Motor neuron (in vitro differentiated cells): ENCODE data around the gene TMED10. TPM values are rescaled to one million over a fixed set of nuclear protein-coding genes. Genes with fewer than 3 reads are reported as not detected.
A peak's percentile ranks its signal among the peaks of the same experiment; 100 is the strongest.

ENCODE experiments used
- ATAC-seq, 8 experiments: fragments of 200-7000 bp; cut with Tn5 transposase; replicated peaks in 6 of 8; 2 replicates each; pipeline ENCODE4 v1.8.0; 2021; ENCODE audit warnings: mild to moderate bottlenecking in 8 of 8, moderate library complexity in 8 of 8
- H3K27ac ChIP-seq, 2 donors: fragments of 250-450 bp; sonication (Bioruptor Pico); 2 replicates each; pipeline ENCODE4 v1.9.0; 2021; ENCODE audit warnings: antibody characterized with exemption in 2 of 2, mild to moderate bottlenecking in 2 of 2, moderate library complexity in 1 of 2
- H3K4me1 ChIP-seq, 2 donors: fragments of 250-450 bp; sonication (Bioruptor Pico); replicated peaks in 1 of 2; 2 replicates each; pipeline ENCODE4 v1.6.1; 2021; ENCODE audit warnings: antibody characterized with exemption in 2 of 2, mild to moderate bottlenecking in 2 of 2, moderate library complexity in 1 of 2
- H3K4me3 ChIP-seq, 5 donors: fragments of 250-450 bp; sonication (Bioruptor Pico); 2 replicates each; pipeline ENCODE4 v1.9.0; 2021; ENCODE audit warnings: antibody characterized with exemption in 5 of 5, mild to moderate bottlenecking in 5 of 5, moderate library complexity in 4 of 5
- WGBS, 10 experiments: fragments of 450-650 bp; shearing (Covaris generic); methylation state at CpG; one replicate each; pipeline ENCODE4 v1.0.0; 2022; 5-methylcytosine and 5-hydroxymethylcytosine counted together
- in situ Hi-C, 9 experiments: fragments of 400-800 bp; cut with MboI; loops; one replicate each; pipeline ENCODE4 v1.15.0; 2021; ENCODE audit warnings: low sequenced_read_pairs in 9 of 9, low pct_unique_long_range_greater_than_20kb in 2 of 9; ENCODE audit not compliant: unreplicated experiment in 9 of 9
- total RNA-seq, 8 experiments: library from RNA; unstranded; fragments of 300-600 nt; gene quantifications; 2 replicates each; pipeline versions ENCODE4 v1.2.3 to v1.2.4, GENCODE V29; 2022

TMED10 gene
- total RNA-seq, 8 experiments from 2014 or later = 76.0 to 299 (median 119) TPM

DNA sequence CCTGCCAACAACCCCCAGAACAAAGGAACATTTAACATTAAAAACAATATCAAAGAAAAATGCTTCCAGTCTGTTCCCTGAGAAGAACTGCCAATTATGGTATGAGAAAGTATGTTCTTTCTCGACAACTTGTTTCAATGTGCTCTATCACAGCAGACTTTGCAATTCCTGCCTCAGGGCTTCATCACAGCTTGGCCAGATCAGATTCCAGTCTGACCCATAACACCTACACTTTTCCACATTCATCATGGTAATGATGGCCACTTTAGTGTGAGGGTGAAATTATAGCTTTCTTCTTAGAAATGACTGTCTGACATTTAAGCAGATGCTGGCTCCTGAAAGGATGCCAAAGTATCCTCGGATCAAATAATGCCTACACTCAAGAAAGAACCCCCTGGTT, 66.5 kb downstream of the TMED10 start:
- Histone ChIP-seq H3K4me3 (no peak overlapping the region), H3K27ac (no peak overlapping the region), H3K4me1 (no peaks in the 10 kb centered on the region)
- in situ Hi-C loops = loop anchor here in 1 of 9 experiments (25.0 kb wide), 1 partner anchor 223 kb away; the partner anchor contains the start of genes DLST and PROX2
- ATAC-seq = peak in 2 of 8 experiments; percentile 63 to 79
- WGBS, 10 experiments = 56 to 100% (median 90%) methylated on average over 1 to 2 of the region's 2 CpGs; no CpG with 5 or more reads in 2 of the 10 experiments

DNA sequence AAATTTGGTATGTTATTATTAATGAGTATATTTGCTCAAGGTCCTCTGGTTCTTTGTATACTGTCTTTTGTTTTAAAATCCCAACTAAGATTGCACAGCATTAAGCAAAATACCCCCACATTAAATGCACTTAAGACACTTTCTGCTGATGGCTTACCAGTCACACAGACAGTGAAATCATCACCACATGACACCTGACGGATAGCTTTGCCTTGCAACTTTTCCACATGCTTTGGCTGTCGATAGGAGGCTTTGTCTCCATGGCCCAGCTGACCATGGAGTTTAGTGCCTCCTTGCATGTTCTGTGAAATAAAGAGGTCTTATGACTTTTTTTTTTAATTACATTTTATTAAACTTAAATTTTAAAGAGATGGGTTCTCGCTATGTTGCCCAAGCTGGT, 69.2 kb downstream of the TMED10 start:
- H3K4me3 ChIP-seq = no peak overlapping the region
- in situ Hi-C loops = loop anchor here in 1 of 9 experiments (25.0 kb wide), 1 partner anchor 220 kb away; the partner anchor contains the start of genes DLST and PROX2
- H3K27ac ChIP-seq = no peak overlapping the region
- WGBS, 10 experiments = 63 to 100% (median 79%) methylated on average over 1 to 3 of the region's 3 CpGs; no CpG with 5 or more reads in 3 of the 10 experiments
- H3K4me1 ChIP-seq = no peaks in the 10 kb centered on the region
- no peak for ATAC-seq

DNA sequence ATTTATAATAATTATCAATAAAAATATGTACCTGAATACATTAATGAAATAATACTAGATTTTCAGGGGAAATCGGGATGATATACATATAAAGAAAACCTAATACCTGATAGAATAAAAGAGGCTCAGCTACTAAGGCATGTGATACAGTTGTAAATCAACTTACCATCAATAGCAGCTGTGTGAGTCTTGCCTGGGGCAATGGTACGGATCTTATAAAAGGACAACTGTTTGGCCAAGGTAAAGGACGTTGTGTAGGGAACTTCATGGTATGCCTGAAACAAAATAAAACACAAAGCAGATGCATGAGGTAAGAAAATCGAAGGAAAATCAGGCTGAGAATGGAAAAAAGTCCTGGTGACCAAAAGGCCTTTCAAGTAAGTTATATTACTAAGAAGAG, 74.9 kb downstream of the TMED10 start:
- in situ Hi-C loops = loop anchor here in 1 of 9 experiments (25.0 kb wide), 1 partner anchor 214 kb away; the partner anchor contains the start of genes DLST and PROX2
- no peak overlapping the region for H3K27ac ChIP-seq
- 79 to 100% (median 94%) methylated on average over 1 to 4 of the region's 4 CpGs for WGBS, 10 experiments
- ATAC-seq = no peak
- no peak overlapping the region for H3K4me3 ChIP-seq
- H3K4me1 ChIP-seq = no peaks in the 10 kb centered on the region

DNA sequence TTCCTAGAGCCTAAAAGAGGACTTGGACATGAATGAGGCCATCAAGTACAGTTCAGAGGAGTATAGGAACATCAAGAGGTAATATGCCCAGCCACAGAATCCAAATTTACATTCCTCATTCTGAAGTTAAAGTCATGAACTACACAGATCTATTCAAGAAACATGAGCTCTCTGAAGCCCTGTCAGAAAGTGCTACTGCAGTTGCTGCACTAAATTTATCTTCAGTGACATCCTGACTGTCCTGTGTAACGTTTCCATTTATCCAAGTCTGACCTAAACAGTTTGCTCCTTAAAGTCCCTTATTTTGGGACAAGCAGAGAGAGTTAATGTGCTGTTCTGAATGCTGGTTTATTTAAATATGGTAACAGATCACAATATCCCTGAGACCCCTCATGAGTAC, 77.7 kb downstream of the TMED10 start:
- no peaks in the 10 kb centered on the region for H3K4me1 ChIP-seq
- no peak overlapping the region for H3K4me3 ChIP-seq
- WGBS, 10 experiments = 67 to 100% (median 86%) methylated on average over 1 of the region's 1 CpG; no CpG with 5 or more reads in 4 of the 10 experiments
- no peak overlapping the region for H3K27ac ChIP-seq
- no peak for ATAC-seq
- in situ Hi-C loops = loop anchor here in 4 of 9 experiments (25.0 kb wide), 2 partner anchors 161 to 186 kb away; partner anchors contain the start of gene RPS6KL1 (in 3 of the 4)

DNA sequence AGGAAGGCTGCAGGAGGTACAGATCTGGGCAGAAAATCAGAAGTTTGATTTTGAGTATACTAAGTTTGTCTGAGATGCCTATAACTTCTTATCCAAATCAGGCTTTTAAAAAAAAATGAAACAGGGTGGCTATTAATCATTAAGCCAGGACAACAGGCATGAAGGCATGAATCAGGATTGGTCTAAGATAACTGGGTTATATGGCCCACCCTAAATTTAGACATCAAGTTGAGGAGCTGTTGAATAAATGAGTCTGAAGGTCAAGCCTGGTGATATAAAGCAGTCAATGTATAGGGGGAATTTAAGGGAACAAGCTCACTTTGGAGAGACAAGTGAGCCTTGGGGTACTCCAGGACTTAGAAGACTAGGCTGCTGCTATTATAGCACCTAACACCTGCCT, 78.2 kb downstream of the TMED10 start:
- in situ Hi-C loops = loop anchor here in 4 of 9 experiments (25.0 kb wide), 2 partner anchors 161 to 186 kb away; partner anchors contain the start of gene RPS6KL1 (in 3 of the 4)
- no peak for ATAC-seq
- Histone ChIP-seq H3K27ac (no peak overlapping the region), H3K4me3 (no peak overlapping the region), H3K4me1 (no peaks in the 10 kb centered on the region)

DNA sequence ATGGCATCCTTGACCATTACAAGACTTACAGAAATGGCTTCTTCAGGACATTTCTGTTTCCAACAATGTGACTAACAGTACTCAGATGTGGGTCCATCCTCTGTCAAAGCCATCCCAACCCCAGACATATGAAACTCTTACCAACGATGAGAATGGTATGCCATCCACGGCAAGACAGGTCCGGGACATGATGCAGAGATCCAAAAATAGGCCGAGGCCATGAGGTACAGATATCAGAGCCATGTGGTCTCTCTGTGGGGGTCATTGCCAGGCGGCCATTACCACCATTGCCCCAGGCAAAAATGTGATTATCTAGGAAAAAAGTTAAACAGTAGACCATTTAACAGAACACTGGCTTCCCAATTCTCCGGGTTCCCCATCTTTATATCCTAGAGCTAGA, 79.5 kb downstream of the TMED10 start:
- no peak for ATAC-seq
- no peak overlapping the region for H3K4me3 ChIP-seq
- no peaks in the 10 kb centered on the region for H3K4me1 ChIP-seq
- H3K27ac ChIP-seq = no peak overlapping the region
- 60 to 100% (median 90%) methylated on average over 1 to 5 of the region's 6 CpGs; no CpG with 5 or more reads in 4 of the 10 experiments for WGBS, 10 experiments
- in situ Hi-C loops = loop anchor here in 4 of 9 experiments (25.0 kb wide), 2 partner anchors 160 to 185 kb away; partner anchors contain the start of gene RPS6KL1 (in 3 of the 4)

DNA sequence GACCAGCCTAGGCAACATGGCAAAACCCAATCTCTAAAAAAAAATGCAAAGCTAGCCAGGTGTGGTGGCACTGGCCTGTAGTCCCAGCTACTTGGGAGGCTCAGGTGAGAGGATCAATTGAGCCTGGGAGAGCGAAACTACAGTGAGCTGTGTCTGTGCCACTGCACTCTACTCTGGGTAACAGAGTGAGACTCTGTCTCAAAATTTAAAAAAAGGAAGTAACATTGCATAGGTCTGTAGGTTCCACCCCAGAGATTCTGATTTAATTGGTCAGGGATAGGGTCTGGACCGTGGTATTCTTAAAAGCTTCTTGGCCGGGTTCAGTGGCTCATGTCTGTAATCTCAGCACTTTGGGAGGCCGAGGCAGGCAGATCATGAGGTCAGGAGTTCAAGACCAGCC, 80.7 kb downstream of the TMED10 start:
- no peak for ATAC-seq
- no peak overlapping the region for H3K27ac ChIP-seq
- in situ Hi-C loops = loop anchor here in 4 of 9 experiments (25.0 kb wide), 2 partner anchors 158 to 183 kb away; partner anchors contain the start of gene RPS6KL1 (in 3 of the 4)
- no peaks in the 10 kb centered on the region for H3K4me1 ChIP-seq
- 82 to 100% (median 100%) methylated on average over 1 to 3 of the region's 4 CpGs; no CpG with 5 or more reads in 3 of the 10 experiments for WGBS, 10 experiments
- no peak overlapping the region for H3K4me3 ChIP-seq

DNA sequence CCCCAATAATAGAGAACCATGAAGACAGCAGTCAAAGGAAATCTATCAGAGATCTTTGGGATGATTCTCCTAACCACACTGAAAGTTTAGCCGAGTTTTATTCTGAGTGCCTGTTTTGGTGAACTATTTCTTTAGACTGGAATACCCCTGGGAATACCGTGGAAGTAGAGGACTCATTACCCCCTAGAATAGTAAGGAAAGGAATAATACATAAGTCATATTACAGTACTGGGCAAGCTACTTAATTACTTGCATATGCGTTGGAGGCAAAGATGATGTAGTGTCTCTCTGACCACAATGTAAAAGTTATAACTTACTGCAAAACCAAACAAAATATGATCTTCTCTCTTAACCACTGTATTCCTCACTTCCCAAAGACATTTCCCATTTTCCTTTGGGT, 81.5 kb downstream of the TMED10 start:
- no peak overlapping the region for H3K27ac ChIP-seq
- no peak for ATAC-seq
- H3K4me3 ChIP-seq = no peak overlapping the region
- no peaks in the 10 kb centered on the region for H3K4me1 ChIP-seq
- 25 to 100% (median 95%) methylated on average over 1 to 3 of the region's 3 CpGs; no CpG with 5 or more reads in 1 of the 10 experiments for WGBS, 10 experiments
- in situ Hi-C loops = loop anchor here in 4 of 9 experiments (25.0 kb wide), 2 partner anchors 158 to 183 kb away; partner anchors contain the start of gene RPS6KL1 (in 3 of the 4)

DNA sequence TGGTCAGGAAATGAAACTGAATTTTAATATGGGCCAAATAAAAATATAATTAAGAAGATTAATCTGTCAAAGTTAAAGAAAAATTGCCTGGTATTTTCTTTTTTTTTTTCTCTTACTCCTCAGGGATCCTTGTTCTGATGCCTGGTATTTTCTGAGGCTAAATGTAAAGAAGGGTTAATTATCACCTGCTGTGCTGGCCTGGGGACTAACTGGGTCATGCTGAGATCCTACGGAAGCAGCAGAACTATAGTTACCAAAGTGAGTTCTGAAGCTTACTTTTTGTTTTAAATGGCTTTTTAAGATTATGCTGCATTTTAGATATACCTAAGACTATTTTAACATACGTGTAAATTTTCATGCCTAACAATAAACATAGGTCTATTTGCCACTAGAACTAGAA, 83.7 kb downstream of the TMED10 start:
- no peak overlapping the region for H3K27ac ChIP-seq

DNA sequence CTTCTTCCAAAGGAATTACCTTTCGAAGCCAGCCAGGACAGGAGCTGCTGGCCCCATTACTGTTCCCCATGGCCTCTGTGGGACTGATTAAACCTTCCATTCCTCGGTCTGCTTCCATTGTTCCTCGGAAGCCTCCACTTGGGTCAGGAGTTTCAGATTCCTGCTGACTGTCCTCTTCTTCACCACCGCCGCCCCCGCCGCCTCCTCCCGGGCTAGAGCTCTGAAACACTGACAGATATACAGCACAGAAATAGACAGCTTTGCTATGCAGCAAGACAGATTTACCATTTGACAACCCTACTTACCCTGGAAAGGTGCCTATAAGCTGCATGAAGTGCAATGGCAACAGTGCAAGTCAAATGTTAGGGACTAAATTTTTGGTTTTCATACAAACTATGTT, 85.2 kb downstream of the TMED10 start:
- WGBS, 10 experiments = 80 to 100% (median 92%) methylated on average over 1 to 5 of the region's 8 CpGs; no CpG with 5 or more reads in 3 of the 10 experiments
- no peak overlapping the region for H3K4me3 ChIP-seq
- H3K27ac ChIP-seq = no peak overlapping the region
- no peak for ATAC-seq
- H3K4me1 ChIP-seq = no peaks in the 10 kb centered on the region
- in situ Hi-C loops = loop anchor here in 4 of 9 experiments (25.0 kb wide), 2 partner anchors 154 to 179 kb away; partner anchors contain the start of gene RPS6KL1 (in 3 of the 4)

More for the DNA sequence above, 83.7 kb downstream of the TMED10 start:
- H3K4me3 ChIP-seq = no peak overlapping the region
- 69 to 100% (median 88%) methylated on average over 1 to 2 of the region's 2 CpGs; no CpG with 5 or more reads in 1 of the 10 experiments for WGBS, 10 experiments
- H3K4me1 ChIP-seq = no peaks in the 10 kb centered on the region
- in situ Hi-C loops = loop anchor here in 4 of 9 experiments (25.0 kb wide), 2 partner anchors 155 to 180 kb away; partner anchors contain the start of gene RPS6KL1 (in 3 of the 4)
- ATAC-seq = no peak

DNA sequence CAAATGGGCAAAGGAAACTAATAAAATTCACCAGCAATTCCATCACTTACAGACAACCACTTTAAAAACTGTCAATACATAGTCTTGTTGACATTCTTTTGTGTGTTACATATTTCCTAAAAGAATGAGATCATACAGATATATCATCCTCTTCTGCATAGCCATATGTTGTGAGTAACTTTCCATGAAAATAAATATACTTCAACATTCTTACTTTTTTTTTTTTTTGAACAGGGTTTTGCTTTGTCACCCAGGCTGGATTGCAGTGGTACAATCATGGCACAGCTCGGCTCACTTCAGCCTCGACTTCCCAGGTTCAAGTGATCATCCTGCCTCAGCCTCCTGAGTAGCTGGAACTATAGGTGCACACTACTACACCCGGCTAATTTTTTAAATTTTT, 86.1 kb downstream of the TMED10 start:
- in situ Hi-C loops = loop anchor here in 4 of 9 experiments (25.0 kb wide), 2 partner anchors 153 to 178 kb away; partner anchors contain the start of gene RPS6KL1 (in 3 of the 4)
- no peak for ATAC-seq
- 70 to 100% (median 88%) methylated on average over 1 to 3 of the region's 3 CpGs; no CpG with 5 or more reads in 1 of the 10 experiments for WGBS, 10 experiments
- H3K27ac ChIP-seq = no peak overlapping the region
- H3K4me3 ChIP-seq = no peak overlapping the region
- H3K4me1 ChIP-seq = no peaks in the 10 kb centered on the region

DNA sequence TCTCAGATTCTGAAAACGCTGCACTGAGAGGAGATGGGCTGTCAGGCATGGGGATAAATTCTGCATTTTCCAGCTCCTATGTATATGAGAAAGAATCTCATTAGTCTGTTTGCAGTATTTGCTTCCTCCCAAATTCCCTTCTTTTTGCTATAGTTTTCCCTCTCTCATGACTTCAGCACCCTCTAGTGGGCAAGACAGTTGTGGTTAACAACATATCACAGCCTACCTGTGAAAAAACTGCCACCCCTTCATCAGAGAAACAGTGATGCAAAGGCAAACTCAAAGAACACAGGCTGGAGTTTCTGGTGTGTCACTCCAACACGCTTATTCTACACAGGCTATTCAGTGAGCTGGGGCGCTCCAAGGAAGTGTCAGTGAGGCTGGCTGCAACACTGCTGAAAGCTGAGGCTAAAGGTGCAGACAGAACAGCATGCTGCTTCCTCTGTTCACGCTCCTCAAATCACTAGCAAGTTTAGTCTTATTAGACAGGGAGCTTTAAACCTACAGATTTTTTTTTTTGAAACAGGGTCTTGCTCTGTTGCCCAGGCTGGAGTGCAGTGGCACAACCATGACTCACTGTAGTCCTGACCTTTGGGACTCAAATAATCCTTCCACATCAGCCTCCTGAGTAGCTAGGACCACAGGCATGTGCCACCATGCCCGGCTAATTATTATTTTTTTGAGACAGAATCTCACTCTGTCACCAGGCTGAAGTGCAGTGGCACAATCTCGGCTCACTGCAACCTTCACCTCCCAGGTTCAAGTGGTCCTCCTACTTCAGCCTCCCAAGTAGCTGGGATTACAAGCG, 87.6 kb downstream of the TMED10 start:
- no peak overlapping the region for H3K4me3 ChIP-seq
- no peaks in the 10 kb centered on the region for H3K4me1 ChIP-seq
- no peak overlapping the region for H3K27ac ChIP-seq
- in situ Hi-C loops = loop anchor here in 4 of 9 experiments (25.0 kb wide), 2 partner anchors 151 to 176 kb away; partner anchors contain the start of gene RPS6KL1 (in 3 of the 4)
- 38 to 83% (median 64%) methylated on average over 1 to 5 of the region's 7 CpGs; no CpG with 5 or more reads in 2 of the 10 experiments for whole genome bisulfite sequencing, 10 experiments
- peak; percentile 56 to 90 (median 81) for ATAC-seq
